ENCODE data around the gene ANXA8.
"Not testable (repeated sequence)": the region's sequence is repeated elsewhere in the genome, so short reads cannot be mapped to it uniquely, and the experiment has no call there.

ANXA8 gene

DNA sequence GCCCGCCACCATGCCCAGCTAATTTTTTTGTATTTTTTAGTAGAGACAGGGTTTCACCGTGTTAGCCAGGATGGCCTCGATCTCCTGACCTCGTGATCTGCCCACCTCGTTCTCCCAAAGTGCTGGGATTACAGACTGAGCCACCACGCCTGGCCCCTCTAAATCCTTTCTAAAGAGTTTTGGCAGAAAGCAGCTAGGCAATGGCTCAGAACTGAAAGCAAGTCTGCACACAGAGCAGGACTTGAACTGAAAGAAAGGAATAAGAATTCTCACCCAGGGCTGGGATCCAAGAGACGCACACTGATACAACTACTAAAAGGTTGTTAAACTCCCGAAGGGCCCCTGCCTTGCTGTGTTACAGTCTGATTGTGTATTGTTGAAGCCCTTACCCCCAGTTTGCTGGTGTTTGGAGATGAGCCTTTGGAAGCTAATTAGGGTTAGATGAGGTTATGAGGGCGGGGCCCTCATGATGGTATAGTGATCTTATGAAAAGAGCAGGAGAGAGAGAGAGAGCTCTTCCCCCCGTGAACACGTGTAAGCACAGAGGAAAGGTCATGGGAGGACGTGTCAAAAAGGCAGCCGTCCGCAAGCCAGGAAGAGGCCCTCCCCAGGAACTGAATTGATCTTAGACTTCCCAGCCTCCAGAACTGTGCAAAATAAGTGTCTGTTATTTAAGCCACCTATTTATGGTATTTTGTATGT, 18.5 kb downstream of the ANXA8 start:
- not testable (repeated sequence) for DNase-seq (ENCODE audit: low read depth in 2 of 2, low spot score in 1 of 2)

DNA sequence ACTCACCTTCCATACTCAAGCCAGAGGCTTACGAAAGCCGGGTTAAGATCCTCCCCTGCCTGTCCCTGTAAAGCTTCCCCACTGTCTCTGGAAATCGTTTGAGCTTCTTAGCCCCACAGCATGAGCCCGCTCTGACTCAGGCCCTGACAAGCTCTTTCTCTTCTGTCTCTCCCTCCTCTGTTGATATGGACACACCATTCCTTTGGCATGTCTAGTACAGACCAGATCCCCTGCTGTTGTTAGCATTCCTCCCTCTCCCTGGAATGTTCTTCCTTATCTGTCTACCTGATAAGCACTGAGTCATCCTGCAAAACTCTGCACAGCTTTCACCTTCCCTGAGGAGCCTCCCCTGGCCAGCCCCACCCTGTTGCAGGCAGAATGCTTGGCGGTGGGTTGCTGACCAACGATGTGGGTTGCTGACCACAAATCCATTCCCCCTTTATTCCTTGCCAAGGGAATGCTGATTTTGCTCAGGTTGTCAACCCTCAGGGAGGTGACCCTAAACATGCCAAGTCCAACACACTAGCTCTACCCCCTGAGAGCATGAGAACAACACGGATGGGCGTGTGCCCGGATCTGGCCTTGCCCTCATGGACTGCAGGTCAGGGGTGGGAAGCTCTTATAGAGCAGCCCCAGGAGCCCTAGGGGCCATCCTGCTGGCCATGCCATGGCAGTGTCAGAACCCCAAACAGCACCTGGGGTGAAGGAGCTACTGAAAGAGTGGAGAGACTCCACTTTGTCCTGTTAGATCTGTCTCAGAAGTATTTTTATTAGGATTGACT, 21.1 kb downstream of the ANXA8 start:
- DNase-seq (ENCODE audit: low read depth in 2 of 2, low spot score in 1 of 2), result not testable (repeated sequence)

DNA sequence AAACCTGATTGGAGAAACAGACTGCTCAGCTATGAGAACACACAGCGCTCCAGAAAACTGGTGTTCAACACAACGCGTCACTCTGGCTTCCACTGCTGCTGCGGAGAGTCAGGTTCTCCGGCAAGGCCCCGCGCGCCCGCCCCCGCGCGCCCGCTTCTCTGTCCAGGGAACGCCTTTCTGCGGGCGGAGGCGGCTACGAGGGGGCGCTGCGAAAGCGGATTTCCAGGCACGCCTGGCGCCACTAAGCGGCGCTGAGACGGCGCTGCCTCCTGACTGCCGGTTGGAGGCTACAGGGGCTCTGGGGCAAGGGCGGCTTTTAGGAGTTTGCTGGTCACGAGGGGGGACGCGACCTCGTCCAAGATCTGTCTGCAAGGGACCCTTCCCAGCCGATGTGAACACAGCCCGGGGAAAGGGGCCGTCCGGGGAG, 22.6 kb downstream of the ANXA8 start:
- DNase-seq (ENCODE audit: low read depth in 2 of 2, low spot score in 1 of 2), result not testable (repeated sequence)

DNA sequence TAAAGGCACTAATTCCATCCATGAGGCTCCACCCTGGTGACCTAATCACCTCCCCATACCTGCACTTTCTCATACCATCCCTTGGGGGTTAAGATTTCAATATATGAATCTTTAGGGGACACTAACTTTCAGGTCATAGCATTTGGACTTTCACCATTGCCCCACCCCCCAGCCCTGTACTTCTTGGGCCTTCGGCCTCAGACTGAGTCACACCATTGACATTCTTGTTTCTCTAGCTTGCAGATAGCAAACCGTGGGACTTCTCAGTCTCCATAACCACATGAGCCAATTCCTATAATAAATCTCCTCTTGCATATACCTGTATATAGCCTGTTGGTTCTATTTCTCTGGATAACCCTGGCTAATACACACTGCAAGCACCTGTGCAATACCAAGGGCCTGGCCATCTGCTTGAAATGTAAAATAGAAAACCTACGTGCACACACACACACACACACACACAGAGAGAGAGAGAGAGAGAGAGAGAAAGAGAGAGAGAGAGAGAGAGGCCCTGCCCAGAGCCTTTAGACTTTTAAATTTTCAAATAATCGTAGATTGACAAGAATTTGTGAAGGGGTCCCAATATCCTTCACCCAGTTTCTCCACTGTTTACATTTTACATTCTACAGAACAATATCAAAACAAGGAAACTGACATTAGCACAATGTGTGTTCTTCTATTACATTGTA, 25.3 kb downstream of the ANXA8 start:
- no peak for DNase-seq (ENCODE audit: low read depth in 2 of 2, low spot score in 1 of 2)

DNA sequence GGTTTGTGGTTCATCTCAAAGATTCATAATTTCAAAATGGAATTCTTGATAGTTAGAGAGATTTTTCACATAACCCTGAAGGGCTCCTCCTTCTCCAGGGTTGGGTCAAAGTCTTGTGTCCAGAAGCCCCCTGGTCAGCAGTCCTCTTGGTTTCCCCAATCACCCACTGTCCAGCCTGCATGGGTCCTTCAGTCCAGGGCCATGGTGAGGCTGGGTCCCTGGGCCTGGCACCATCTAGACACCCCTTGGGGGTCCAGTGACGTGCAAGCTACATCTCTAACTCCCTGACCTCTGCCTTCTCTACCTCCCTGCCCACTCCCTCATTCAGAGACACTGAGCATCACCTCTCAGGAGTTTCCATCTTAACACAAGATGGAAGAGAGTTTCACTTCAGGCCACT, 26.1 kb downstream of the ANXA8 start:
- DNase-seq (ENCODE audit: low read depth in 2 of 2, low spot score in 1 of 2), result no peak

DNA sequence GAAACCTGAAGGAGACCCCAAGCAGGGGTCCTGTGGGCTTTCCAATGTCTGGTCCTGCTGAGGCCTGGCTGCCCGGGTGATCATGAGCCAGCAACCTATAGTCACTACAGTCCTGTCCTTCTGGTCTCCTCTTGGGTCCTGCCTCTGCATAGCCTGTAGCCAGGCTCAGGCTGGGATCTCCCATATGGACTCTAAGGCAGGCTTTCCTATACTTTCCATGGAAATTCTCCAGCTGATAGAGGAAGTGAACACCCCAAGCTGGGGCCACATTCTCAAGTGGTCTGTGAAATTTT, 26.4 kb downstream of the ANXA8 start:
- DNase-seq (ENCODE audit: low read depth in 2 of 2, low spot score in 1 of 2), result no peak

DNA sequence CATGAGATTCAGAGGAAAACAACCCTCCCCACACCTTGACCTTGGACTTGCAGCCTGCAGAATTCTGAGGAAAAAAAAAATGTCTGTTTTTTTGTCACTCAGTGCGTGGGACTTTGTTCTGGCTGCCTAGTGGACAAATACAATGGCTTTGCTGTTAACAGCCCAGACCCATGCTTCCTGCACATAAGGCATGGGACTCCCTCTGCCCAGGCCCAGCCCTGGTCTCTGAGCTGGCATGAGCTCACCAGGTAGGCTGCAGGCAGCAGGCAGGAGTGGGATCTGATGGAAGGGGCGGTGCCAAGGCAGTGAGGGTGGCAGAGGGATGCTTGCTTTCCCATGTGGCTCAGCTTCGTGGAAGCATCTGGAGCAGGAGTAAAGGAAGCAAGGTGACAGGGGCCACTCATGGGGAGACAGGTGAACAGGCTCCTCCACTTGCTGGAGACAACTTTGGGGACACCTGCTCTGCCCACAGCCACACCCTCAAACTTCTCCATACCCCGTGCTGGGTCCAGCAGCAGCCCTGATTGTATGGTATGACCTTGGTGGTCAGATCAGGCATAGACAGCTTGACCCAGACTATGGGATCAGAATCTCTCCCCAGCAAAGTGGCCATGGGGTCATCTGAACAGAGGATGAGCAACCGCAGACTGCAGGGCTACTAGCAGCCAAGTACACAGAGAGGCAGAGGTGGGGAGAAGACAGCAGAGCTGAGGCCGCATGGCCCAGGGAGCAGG, 27.0 kb downstream of the ANXA8 start:
- DNase-seq (ENCODE audit: low read depth in 2 of 2, low spot score in 1 of 2), result no peak

DNA sequence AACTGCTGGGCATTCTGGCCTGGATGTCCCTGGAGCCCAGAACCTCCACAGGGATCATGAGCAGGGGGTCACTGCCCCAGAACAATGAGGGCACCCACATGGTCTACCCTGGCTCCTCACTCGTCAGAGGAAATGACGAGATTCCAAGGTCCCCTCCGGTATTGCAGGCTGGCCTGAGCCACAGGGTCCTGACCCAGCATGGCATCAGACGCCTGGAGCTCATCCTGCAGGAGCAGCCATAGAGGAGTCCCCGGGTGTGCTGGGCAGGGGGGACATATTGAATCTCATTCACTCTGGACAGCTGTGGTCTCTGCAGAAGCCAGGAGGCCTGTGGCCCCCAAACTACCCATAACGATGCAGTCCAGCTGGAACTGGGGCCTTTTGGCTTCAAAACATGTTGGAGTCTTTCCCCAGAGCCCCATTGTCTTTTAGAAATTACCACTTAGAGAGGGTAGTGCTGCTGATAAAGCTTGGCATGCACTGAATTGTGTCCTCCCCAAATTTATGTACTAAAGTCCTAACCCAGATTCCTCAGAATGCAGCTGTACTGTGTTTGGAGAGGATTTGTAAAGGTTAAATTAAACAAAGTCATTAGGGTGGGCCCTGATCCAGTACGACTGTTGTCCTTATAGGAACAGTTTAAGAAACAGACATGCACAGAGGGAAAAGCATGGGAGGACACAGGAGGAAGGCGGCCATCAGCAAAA, 27.7 kb downstream of the ANXA8 start:
- DNase-seq (ENCODE audit: low read depth in 2 of 2, low spot score in 1 of 2), result no peak

DNA sequence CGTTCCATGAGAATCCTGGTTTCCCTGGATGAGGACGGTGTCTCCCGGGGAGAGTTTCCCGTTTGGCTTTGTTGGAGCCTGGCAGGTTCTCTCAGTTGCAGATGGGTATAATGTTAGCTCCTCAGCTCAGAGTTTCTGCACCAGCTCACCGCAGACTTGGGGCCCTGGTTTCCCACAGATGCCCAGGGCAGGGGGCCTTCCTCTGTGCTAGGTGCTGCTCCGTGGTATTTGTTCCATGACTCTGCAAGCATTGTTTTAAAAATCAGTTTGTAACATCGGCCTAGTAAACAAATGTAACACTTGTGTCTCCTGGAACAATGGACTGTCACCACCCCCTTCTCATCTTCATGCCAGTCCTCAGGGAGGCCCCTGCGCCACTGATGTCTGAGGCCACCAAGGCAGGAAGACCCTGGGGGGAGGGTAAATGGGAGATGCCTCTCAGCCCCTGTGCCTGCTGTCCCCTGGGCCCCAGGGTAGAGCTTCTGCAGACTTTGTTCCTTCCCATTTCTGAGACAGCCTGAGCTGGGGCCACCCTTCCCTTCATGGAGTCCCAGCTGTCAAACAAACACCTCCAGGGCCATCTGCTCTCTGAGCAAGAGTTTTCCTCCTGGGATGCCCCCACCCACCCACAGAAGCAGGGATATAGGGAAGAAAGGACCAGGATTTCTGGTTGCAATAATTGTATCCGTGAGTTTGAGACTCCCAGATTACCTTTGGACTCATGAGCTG, 28.4 kb downstream of the ANXA8 start:
- not testable (repeated sequence) for DNase-seq (ENCODE audit: low read depth in 2 of 2, low spot score in 1 of 2)

DNA sequence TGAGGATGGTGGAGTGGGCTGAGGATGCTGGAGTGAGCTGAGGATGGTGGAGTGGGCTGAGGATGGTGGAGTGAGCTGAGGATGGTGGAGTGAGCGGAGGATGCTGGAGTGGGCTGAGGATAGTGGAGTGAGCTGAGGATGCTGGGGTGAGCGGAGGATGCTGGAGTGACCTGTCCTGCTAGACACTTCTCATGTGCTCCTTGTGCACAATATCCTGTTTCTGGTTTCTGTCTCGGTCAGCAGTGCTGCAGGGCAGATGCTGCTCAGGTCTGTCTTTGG, 29.2 kb downstream of the ANXA8 start:
- DNase-seq (ENCODE audit: low read depth in 2 of 2, low spot score in 1 of 2), result no peak

DNA sequence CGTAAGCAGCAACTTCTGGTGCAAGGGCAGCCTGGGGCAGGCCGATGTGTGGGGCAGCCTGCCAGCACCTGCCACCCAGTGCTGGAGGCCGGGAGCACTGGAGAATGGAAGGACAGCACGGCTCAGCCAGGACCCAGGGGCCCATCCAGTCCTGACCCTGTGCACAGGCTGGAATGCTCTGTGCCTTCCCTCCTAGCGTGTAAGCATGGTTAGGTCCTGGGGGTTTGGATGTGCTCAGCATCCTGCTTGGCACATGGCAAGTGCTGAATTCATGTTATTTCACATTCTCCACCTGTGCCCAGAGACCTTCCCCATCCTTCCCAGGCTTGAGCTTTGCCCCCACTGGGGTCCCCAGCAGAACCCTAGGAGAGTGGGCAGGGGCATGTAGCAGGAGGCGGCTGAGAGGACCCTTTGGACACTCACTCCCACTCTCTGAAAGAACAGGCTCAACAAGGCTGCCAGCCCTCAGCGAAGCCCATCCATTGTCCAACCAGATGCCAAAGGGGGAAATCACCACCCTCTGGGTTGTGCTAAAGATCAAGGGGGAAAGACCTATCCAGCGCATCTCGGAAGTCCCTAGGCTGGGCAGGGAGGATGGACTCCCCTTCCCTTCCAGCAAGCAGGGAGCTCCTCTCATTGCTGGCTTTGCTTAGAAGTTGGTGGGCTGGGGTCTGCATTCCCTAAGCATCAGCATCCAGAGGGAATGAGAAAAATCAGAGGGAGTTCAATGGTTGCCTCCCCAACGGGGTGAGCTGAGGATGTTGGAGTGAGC, 29.7 kb downstream of the ANXA8 start:
- no peak for DNase-seq (ENCODE audit: low read depth in 2 of 2, low spot score in 1 of 2)

DNA sequence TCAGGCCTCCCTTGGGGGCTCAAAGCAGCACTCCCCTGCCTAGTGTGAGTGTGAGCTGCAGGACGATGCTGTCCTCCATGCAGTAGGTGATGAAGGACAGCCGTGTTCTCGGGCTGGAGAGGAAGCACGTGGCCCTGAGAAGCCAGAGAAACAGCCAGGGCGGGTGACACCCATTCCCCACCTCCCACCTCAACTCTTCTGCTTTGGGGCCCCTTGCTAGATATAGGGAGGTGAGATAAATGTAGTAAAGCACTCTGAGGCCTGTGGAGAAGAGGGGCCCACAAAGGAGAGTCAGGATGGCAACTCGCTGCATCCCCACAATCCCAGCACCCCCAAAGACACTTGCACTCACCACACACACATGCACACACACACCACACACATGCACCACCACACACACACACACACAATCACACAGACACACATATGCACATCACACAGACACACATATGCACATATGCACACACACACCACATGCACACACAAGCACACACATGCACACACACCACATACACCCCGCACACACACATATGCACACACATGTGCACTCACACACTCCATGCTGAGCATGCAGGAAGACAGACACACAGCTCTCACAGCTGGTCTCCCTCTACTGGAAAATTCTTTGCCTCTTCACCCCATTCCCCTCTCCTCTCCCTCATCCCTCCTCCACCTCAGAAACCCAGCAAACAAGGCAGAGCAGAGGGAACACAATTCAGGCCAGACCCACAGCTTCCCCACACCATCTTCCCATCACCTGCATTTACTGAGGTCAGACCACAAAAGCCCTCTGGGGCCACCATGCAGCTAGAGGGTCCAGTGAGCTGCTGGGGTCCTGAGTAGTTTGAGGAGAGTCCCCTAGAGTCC, 30.5 kb downstream of the ANXA8 start:
- no peak for DNase-seq (ENCODE audit: low read depth in 2 of 2, low spot score in 1 of 2)

DNA sequence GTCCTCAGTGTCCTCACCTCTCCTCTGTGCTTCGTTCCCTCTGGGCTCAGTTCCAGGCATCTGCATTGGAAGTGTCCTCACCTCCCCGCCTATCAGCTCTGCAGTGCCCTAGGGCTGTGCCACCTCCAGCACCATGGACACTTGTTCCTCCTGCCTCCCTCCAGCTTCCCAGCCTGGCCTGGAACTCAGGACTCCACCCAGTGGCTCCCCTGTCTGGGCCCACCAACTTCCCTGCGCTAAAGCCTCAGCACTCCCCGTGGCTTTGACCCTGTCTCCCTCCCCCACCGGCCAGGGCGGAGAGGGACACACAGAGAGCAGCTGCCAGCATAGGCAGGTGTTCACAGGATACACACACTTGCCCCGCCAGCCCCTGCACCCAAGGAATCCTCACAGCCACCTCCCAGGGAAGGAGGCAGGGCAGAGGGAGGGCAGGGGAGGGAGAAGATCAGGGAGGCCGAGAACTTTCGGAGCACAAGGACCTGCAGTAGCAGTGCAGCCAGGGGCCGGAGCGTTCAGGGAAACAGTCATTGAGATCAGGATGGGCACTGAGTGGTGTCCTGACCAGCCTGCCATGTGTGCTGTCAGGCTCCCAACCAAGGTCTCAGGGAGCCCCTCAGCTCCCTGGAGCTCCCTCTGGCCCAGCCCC, 31.3 kb downstream of the ANXA8 start:
- DNase-seq (ENCODE audit: low read depth in 2 of 2, low spot score in 1 of 2), result no peak

DNA sequence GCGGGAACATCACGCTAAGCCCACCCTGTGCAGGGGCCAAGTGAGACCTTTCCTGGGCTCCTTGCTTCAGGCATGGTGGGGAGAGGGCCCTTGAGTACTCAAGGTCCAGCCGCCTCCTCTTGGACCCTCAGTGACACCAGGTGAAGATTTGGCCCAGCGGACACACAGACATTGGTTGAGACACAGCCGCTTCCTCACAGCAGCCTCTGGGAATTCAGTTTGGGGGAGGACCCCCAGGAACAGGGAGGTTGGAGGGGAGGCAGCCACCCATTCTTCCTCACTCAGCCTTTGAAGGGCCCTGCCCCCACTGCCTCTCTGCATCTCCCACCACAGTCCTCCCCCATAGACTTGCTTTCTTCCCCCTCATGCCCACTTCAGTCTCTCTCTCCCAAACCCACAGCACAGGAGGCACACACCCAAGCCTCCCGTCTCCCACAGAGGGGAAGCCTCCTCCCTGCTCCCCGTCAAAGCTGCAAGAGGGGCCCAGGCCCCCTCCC, 31.9 kb downstream of the ANXA8 start:
- no peak for DNase-seq (ENCODE audit: low read depth in 2 of 2, low spot score in 1 of 2)

DNA sequence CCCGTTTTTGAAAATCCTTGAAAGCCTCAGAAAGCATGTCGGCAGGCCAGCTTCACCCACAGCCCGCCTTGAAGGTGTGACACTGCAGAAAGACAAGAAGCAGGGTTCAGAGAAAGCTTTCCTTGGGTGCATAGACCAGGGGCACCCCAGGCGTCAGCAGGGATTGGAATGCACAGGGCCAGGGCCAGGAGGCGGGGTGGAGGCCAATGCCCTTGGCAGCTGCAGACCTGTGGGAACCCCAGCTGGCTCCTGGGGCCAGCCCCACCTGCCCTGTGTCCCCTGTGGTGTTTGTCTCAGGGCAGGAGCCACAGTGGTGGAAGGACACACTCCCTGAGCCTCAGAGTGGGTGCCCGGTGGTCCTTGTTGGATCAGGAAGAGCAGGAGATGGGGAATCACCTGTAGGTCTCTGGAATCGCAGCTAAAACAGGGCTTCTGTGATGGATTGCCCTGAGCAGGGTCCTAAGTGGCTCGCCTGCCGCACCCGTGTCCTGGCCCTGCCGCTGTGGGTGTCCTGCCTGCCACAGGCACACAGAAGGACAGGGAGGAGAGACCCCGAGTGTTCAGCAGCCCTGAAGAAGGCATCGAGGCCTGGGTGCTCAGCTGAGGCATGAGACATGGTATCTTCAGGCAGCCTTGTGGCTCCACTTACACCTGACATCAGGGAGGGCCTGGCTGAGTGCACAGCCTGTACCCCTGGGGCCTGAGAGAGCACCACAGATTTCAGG, 32.5 kb downstream of the ANXA8 start:
- no peak for DNase-seq (ENCODE audit: low read depth in 2 of 2, low spot score in 1 of 2)

DNA sequence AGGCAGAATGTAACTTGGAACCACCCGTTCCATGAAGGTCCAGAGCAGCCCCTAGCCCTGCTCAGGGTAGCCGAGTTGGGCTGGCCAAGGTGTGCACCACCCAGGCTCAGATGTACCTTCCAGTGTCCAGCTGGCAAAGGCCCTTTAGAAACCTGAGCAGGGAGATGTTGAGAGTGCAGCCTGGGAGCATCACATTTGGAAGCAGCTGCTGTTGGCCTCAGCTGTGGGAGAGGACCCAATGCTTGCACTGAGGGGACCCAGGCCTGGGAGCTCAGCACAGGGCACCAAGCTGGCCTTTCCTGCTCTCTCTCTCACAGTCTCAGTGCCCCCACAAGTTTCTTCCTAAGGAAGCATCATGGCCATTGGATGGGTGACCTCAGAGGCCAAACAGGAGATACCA, 33.5 kb downstream of the ANXA8 start:
- DNase-seq (ENCODE audit: low read depth in 2 of 2, low spot score in 1 of 2), result no peak

DNA sequence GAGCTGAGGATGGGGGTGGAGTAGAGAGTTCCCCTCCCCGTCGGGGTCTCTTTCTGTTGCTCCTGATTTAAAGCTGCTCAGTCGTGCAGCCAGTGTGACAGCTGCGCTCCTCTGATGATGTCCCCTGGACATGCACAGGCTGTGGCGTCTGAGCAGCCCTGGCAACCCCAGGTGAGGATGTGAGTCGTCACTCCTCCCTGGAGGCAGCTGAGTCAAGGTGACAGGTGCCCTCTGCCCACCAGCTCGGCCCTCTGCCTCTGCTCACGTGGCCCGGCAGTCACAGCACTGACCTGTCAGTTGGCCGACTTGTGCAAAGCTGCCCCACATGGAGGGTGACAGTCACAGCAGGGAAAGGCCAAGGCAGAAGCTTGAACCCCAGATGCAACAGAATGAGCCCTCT, 33.9 kb downstream of the ANXA8 start:
- no peak for DNase-seq (ENCODE audit: low read depth in 2 of 2, low spot score in 1 of 2)

All from stimulated activated CD8-positive, alpha-beta memory T cell treated with anti-CD3 and anti-CD28 coated beads, Interleukin-4, amount 100 ng/mL, for 1 hour (primary cell).